ENCODE results near the gene HPCAL1. TPM values are rescaled to one million over a fixed set of nuclear protein-coding genes. Genes with fewer than 3 reads are reported as not detected.

The HPCAL1 gene
- total and polyA plus RNA-seq, 10 of the 15 experiments (the other 5 are each of a cell fraction or from before 2014, with no cell fraction given): 0.40 to 12.8 (median 7.9) TPM

GRCh38 chr2:10385933-10386773, 83.4 kb downstream of the HPCAL1 start:
- TF ChIP-seq MYC (IDR thresholded peaks at IDR 0.05; ENCODE audit: insufficient read depth, insufficient read length, insufficient replicate concordance, low read length, severe bottlenecking): no peak
- Histone ChIP-seq H3K9me3 (replicated peaks; ENCODE audit: control insufficient read depth, insufficient read depth, low read length) (no peaks in the 10 kb centered on the region), H2AFZ (ENCODE audit: control insufficient read depth, low read depth, low read length) (no peak overlapping the region), H3K4me1 (ENCODE audit: control insufficient read depth, insufficient read depth, low read length) (peaks cover 13% of the 10 kb centered on the region), H3K27me3 (replicated peaks in 1 of 2; ENCODE audit: control insufficient read depth in 2 of 2, insufficient read depth in 2 of 2, low read length in 1 of 2) (no peaks in the 10 kb centered on the region), H3K4me3 (no peak overlapping the region), H3K36me3 (ENCODE audit: control insufficient read depth in 2 of 2, insufficient read depth in 2 of 2, low read length in 1 of 2) (no peaks in the 10 kb centered on the region), H3K4me2 (ENCODE audit: control insufficient read depth, insufficient read depth) (no peak overlapping the region), H4K20me1 (ENCODE audit: control insufficient read depth, insufficient read depth) (no peaks in the 10 kb centered on the region; the same call in 1 of the 2 replicates), H3K9ac (ENCODE audit: control insufficient read depth, insufficient read depth, low read length) (no peak overlapping the region), H3K79me2 (ENCODE audit: control insufficient read depth, insufficient read depth, low read length) (no peaks in the 10 kb centered on the region), H3K27ac (ENCODE audit: control insufficient read depth, insufficient read depth) (no peak overlapping the region)
- in situ Hi-C loops (cut with MboI) (no loop called here), intact Hi-C loops (cut with micrococcal nuclease; ENCODE audit: unreplicated experiment) (no loop called here)
- ATAC-seq (no peak), FAIRE-seq (no peak), DNase-seq (ENCODE audit: low read depth, low spot score) (no peak)
- BruUV-seq (replicated peaks): no TSS peak
- WGBS (ENCODE audit: insufficient coverage, insufficient replicate concordance, low lambda C conversion rate, missing lambda C conversion rate): 68% methylated on average over 11 of the region's 11 CpGs
- ChIA-PET RAD21 (ENCODE audit: unreplicated experiment) (no interaction called here), CTCF (interaction anchor here (0.7 kb wide), 1 partner anchor 77 kb away, joined by 3 read pairs; no protein-coding TSS in a partner anchor), POLR2A (no interaction called here), SMC1A (ENCODE audit: uncharacterized antibody, unreplicated experiment) (no interaction called here)

DNA sequence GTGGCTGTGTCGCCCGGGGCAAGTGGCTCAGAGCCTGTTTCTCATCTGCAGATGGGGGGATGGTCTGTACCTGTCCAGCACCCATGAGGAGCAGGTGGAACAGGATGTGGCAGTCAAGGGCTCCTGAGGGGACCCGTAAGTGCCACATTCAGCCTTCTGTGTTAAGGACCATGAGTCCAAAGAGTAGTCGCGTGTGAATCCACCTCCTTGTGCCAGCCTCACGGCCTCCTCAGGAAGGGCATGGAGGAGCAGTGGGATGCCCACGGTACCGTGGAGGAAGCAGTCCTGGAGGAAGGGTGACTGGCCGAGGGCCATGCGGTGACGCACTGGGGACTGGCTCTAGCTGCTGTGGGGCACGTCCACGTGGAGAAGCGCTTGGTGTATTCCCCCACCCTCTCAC, 84.3 kb downstream of the HPCAL1 start:
- Histone ChIP-seq H3K4me1 (ENCODE audit: control insufficient read depth, insufficient read depth, low read length) (peaks cover 11% of the 10 kb centered on the region), H3K36me3 (ENCODE audit: control insufficient read depth in 2 of 2, insufficient read depth in 2 of 2, low read length in 1 of 2) (no peaks in the 10 kb centered on the region), H2AFZ (ENCODE audit: control insufficient read depth, low read depth, low read length) (no peak overlapping the region), H4K20me1 (ENCODE audit: control insufficient read depth, insufficient read depth) (no peaks in the 10 kb centered on the region; the same call in 1 of the 2 replicates), H3K79me2 (ENCODE audit: control insufficient read depth, insufficient read depth, low read length) (no peaks in the 10 kb centered on the region), H3K27me3 (replicated peaks in 1 of 2; ENCODE audit: control insufficient read depth in 2 of 2, insufficient read depth in 2 of 2, low read length in 1 of 2) (no peaks in the 10 kb centered on the region), H3K4me3 (no peak overlapping the region), H3K9me3 (replicated peaks; ENCODE audit: control insufficient read depth, insufficient read depth, low read length) (no peaks in the 10 kb centered on the region), H3K4me2 (ENCODE audit: control insufficient read depth, insufficient read depth) (no peak overlapping the region), H3K27ac (ENCODE audit: control insufficient read depth, insufficient read depth) (no peak overlapping the region), H3K9ac (ENCODE audit: control insufficient read depth, insufficient read depth, low read length) (no peak overlapping the region)
- ChIA-PET CTCF (no interaction called here), SMC1A (ENCODE audit: uncharacterized antibody, unreplicated experiment) (no interaction called here), POLR2A (no interaction called here), RAD21 (ENCODE audit: unreplicated experiment) (no interaction called here)
- 64% methylated on average over 11 of the region's 14 CpGs for WGBS (ENCODE audit: insufficient coverage, insufficient replicate concordance, low lambda C conversion rate, missing lambda C conversion rate)
- no TSS peak for BruUV-seq (replicated peaks)
- ATAC-seq (no peak), DNase-seq (ENCODE audit: low read depth, low spot score) (no peak), FAIRE-seq (no peak)
- no peak for TF ChIP-seq SREBF1 (IDR thresholded peaks at IDR 0.05; ENCODE audit: low read length)
- TF ChIP-seq, protein P1, sequence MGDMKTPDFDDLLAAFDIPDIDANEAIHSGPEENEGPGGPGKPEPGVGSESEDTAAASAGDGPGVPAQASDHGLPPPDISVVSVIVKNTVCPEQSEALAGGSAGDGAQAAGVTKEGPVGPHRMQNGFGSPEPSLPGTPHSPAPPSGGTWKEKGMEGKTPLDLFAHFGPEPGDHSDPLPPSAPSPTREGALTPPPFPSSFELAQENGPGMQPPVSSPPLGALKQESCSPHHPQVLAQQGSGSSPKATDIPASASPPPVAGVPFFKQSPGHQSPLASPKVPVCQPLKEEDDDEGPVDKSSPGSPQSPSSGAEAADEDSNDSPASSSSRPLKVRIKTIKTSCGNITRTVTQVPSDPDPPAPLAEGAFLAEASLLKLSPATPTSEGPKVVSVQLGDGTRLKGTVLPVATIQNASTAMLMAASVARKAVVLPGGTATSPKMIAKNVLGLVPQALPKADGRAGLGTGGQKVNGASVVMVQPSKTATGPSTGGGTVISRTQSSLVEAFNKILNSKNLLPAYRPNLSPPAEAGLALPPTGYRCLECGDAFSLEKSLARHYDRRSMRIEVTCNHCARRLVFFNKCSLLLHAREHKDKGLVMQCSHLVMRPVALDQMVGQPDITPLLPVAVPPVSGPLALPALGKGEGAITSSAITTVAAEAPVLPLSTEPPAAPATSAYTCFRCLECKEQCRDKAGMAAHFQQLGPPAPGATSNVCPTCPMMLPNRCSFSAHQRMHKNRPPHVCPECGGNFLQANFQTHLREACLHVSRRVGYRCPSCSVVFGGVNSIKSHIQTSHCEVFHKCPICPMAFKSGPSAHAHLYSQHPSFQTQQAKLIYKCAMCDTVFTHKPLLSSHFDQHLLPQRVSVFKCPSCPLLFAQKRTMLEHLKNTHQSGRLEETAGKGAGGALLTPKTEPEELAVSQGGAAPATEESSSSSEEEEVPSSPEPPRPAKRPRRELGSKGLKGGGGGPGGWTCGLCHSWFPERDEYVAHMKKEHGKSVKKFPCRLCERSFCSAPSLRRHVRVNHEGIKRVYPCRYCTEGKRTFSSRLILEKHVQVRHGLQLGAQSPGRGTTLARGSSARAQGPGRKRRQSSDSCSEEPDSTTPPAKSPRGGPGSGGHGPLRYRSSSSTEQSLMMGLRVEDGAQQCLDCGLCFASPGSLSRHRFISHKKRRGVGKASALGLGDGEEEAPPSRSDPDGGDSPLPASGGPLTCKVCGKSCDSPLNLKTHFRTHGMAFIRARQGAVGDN (IDR thresholded peaks at IDR 0.05): no peak
- intact Hi-C loops (cut with micrococcal nuclease; ENCODE audit: unreplicated experiment) (no loop called here), in situ Hi-C loops (cut with MboI) (no loop called here)
